HepG2 (cell line): ENCODE measurements around the gene ATP11A. TPM values are rescaled to one million over a fixed set of nuclear protein-coding genes. Genes with fewer than 3 reads are reported as not detected.

Experiments used
- CBX5 ChIP-seq: sonication (generic); formaldehyde crosslinking; IDR thresholded peaks from 2 replicates; pipeline ENCODE4 v1.4.0; 2020; ENCODE audit warnings: missing genetic modification reagents, borderline replicate concordance
- DMAP1 ChIP-seq: IDR thresholded peaks from 2 replicates; pipeline ENCODE4 v1.6.1; 2016
- HNRNPLL ChIP-seq: fragments of 200-400 bp; formaldehyde crosslinking; IDR thresholded peaks from 2 replicates; pipeline ENCODE4 v1.6.1; 2017; ENCODE audit warnings: mild to moderate bottlenecking, low read depth, low read length; ENCODE audit not compliant: poor library complexity, severe bottlenecking
- IKZF4 ChIP-seq: sonication (generic); formaldehyde crosslinking; IDR thresholded peaks from 2 replicates; pipeline ENCODE4 v1.5.1; 2020; ENCODE audit warnings: borderline replicate concordance, mild to moderate bottlenecking, low read depth, missing genetic modification reagents; ENCODE audit errors: not compliant biosample characterization
- ONECUT2 ChIP-seq: sonication (generic); formaldehyde crosslinking; IDR thresholded peaks from 2 replicates; pipeline ENCODE4 v1.4.0; 2020; ENCODE audit warnings: missing genetic modification reagents
- PHB2 ChIP-seq: fragments of 450-650 bp; IDR thresholded peaks from 2 replicates; pipeline ENCODE4 v1.6.1; 2018; ENCODE audit not compliant: partially characterized antibody
- SP1 ChIP-seq, 2 experiments: fragments of 450-650 bp in 1 of 2; sonication (generic) in 1 of 2; formaldehyde crosslinking in 1 of 2; IDR thresholded peaks; 2 replicates each; pipeline versions ENCODE4 v1.4.0 to v1.6.1; 2016 to 2020; ENCODE audit warnings: missing genetic modification reagents in 1 of 2
- ZMYM3 ChIP-seq: sonication (generic); formaldehyde crosslinking; IDR thresholded peaks from 2 replicates; pipeline ENCODE4 v1.5.1; 2020; ENCODE audit warnings: mild to moderate bottlenecking, missing genetic modification reagents
- ZNF253 ChIP-seq: sonication (generic); formaldehyde crosslinking; IDR thresholded peaks from 2 replicates; pipeline ENCODE4 v1.8.0; 2022; ENCODE audit warnings: mild to moderate bottlenecking, missing genetic modification reagents, borderline replicate concordance
- ZNF354B ChIP-seq: sonication (generic); formaldehyde crosslinking; IDR thresholded peaks from 2 replicates; pipeline ENCODE4 v1.8.0; 2022; ENCODE audit warnings: mild to moderate bottlenecking, missing genetic modification reagents
- ZNF382 ChIP-seq: sonication (generic); formaldehyde crosslinking; IDR thresholded peaks from 2 replicates; pipeline ENCODE4 v1.5.0; 2020; ENCODE audit warnings: missing genetic modification reagents, mild to moderate bottlenecking, borderline replicate concordance
- ZNF44 ChIP-seq: sonication (generic); formaldehyde crosslinking; IDR thresholded peaks from 2 replicates; pipeline ENCODE4 v1.5.1; 2020; ENCODE audit warnings: mild to moderate bottlenecking, missing genetic modification reagents
- ZNF619 ChIP-seq: sonication (generic); formaldehyde crosslinking; IDR thresholded peaks from 2 replicates; pipeline ENCODE4 v1.4.0; 2020; ENCODE audit warnings: mild to moderate bottlenecking, missing genetic modification reagents
- ZNF737 ChIP-seq: sonication (generic); formaldehyde crosslinking; IDR thresholded peaks from 2 replicates; pipeline ENCODE4 v1.5.0; 2020; ENCODE audit warnings: missing genetic modification reagents, mild to moderate bottlenecking, borderline replicate concordance
- ZNF773 ChIP-seq: sonication (generic); formaldehyde crosslinking; IDR thresholded peaks from 2 replicates; pipeline ENCODE4 v1.4.0; 2020; ENCODE audit warnings: missing genetic modification reagents, borderline replicate concordance
- ZSCAN30 ChIP-seq: sonication (generic); formaldehyde crosslinking; IDR thresholded peaks from 2 replicates; pipeline ENCODE4 v1.5.0; 2020; ENCODE audit warnings: mild to moderate bottlenecking, missing genetic modification reagents
- polyA plus RNA-seq, 8 experiments: library from polyadenylated mRNA; depleted of rRNA in 3 of 8; stranded (reverse) in 7 of 8; unstranded in 1 of 8; fragments of >200 nt; fragmentation: Illumina TruSeq in 4 of 8; extraction: Trizol in 4 of 8; gene quantifications; 2 replicates each; pipeline versions ENCODE4 v1.2.1 to v1.2.3, GENCODE V29; 2011 to 2016; ENCODE audit warnings: low read depth in 4 of 8, missing spikeins in 1 of 8, mixed read lengths in 1 of 8; ENCODE audit not compliant: insufficient read depth in 1 of 8
- total RNA-seq, 5 experiments: library from RNA; depleted of rRNA; stranded (reverse); fragments of >200 nt; fragmentation: Illumina TruSeq; extraction: Trizol; gene quantifications; 2 replicates each; pipeline ENCODE4 v1.2.3, GENCODE V29; 2016; ENCODE audit warnings: low read depth in 1 of 5
- TF ChIP-seq, protein P1 (sequence below): sonication (generic); formaldehyde crosslinking; IDR thresholded peaks from 2 replicates; pipeline ENCODE4 v1.8.1; 2023; ENCODE audit warnings: mild to moderate bottlenecking, missing genetic modification reagents
- TF ChIP-seq, protein P2 (sequence below): sonication (generic); formaldehyde crosslinking; IDR thresholded peaks from 2 replicates; pipeline ENCODE4 v1.4.0; 2020; ENCODE audit warnings: missing genetic modification reagents, borderline replicate concordance
- TF ChIP-seq, protein P3 (sequence below): sonication (generic); formaldehyde crosslinking; IDR thresholded peaks from 2 replicates; pipeline ENCODE4 v1.9.0; 2021; ENCODE audit warnings: missing genetic modification reagents, borderline replicate concordance
- TF ChIP-seq, protein P4 (sequence below): IDR thresholded peaks from 2 replicates; pipeline ENCODE4 v1.6.1; 2016; ENCODE audit warnings: control low read depth
- TF ChIP-seq, protein P5 (sequence below): sonication (generic); formaldehyde crosslinking; conservative IDR thresholded peaks from 2 replicates; pipeline ENCODE4 v1.4.0; 2020; ENCODE audit warnings: missing genetic modification reagents

The ATP11A gene
- total and polyA plus RNA-seq, 2 of the 13 experiments (the other 11 are each of a cell fraction or from before 2014, with no cell fraction given): 18.4 to 20.1 TPM

DNA sequence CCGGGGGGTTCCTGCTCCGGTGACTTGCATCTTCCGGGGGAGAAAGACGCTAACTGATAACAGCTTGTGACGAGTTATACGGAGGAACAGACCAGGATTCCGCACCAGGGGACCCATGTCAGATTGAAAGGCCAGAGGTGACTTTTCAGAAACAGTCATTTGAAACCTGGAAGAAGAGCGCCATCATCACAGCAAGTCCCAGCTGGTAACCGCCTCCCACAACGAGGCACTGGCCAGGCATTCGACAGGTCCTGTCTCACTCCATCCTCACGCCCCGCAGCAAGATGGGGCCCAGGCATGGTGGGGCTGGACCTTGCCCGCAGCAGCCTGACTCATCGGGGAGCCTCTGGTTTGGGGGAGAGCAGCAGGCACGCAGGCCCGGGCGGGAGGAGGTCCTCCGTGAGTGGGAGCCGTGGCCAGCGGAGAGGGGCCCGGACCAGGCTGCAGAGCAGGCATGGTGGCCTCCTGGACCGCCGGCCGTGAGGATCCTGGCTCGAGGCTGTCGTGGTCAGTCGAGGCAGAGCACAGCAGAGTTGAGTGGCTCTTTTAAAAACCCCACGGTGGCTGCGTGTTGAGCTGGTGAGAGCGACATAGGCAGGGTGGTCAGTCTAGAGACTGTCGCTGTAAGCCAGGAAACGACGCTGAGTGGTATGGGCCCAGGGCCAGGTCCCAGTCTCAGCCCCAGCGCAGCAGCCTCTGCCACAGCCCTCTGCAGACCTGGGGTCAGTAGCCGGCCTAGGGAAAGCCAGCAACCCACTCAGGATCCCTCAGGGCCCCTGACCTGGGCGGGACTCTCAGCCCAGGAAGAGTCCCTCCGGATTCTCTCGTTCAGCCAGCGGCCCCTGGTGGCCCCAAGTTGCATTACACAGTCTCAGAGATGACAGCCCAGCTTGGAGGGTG is 184.3 kb downstream of the ATP11A start (continued):
- TF ChIP-seq, protein P1, sequence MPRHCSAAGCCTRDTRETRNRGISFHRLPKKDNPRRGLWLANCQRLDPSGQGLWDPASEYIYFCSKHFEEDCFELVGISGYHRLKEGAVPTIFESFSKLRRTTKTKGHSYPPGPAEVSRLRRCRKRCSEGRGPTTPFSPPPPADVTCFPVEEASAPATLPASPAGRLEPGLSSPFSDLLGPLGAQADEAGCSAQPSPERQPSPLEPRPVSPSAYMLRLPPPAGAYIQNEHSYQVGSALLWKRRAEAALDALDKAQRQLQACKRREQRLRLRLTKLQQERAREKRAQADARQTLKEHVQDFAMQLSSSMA (CRISPR knock-in tag): 0 out of 2 replicates have a peak, but pooled peaks have one; percentile 32
- TF ChIP-seq SP1 (IDR thresholded peaks at IDR 0.05) (no peak), SP1 (CRISPR knock-in tag; IDR thresholded peaks at IDR 0.05) (no peak), ZNF44 (CRISPR knock-in tag) (no peak), ZNF354B (CRISPR knock-in tag) (no peak), ZNF382 (CRISPR knock-in tag) (no peak), ZSCAN30 (no peak), IKZF4 (CRISPR knock-in tag) (no peak), ONECUT2 (no peak), ZNF253 (CRISPR knock-in tag) (no peak), DMAP1 (CRISPR knock-in tag) (no peak), HNRNPLL (no peak), PHB2 (no peak), ZNF619 (no peak), ZNF773 (CRISPR knock-in tag) (no peak), ZNF737 (CRISPR knock-in tag) (no peak), ZMYM3 (no peak), CBX5 (CRISPR knock-in tag) (no peak)
- TF ChIP-seq, protein P2, sequence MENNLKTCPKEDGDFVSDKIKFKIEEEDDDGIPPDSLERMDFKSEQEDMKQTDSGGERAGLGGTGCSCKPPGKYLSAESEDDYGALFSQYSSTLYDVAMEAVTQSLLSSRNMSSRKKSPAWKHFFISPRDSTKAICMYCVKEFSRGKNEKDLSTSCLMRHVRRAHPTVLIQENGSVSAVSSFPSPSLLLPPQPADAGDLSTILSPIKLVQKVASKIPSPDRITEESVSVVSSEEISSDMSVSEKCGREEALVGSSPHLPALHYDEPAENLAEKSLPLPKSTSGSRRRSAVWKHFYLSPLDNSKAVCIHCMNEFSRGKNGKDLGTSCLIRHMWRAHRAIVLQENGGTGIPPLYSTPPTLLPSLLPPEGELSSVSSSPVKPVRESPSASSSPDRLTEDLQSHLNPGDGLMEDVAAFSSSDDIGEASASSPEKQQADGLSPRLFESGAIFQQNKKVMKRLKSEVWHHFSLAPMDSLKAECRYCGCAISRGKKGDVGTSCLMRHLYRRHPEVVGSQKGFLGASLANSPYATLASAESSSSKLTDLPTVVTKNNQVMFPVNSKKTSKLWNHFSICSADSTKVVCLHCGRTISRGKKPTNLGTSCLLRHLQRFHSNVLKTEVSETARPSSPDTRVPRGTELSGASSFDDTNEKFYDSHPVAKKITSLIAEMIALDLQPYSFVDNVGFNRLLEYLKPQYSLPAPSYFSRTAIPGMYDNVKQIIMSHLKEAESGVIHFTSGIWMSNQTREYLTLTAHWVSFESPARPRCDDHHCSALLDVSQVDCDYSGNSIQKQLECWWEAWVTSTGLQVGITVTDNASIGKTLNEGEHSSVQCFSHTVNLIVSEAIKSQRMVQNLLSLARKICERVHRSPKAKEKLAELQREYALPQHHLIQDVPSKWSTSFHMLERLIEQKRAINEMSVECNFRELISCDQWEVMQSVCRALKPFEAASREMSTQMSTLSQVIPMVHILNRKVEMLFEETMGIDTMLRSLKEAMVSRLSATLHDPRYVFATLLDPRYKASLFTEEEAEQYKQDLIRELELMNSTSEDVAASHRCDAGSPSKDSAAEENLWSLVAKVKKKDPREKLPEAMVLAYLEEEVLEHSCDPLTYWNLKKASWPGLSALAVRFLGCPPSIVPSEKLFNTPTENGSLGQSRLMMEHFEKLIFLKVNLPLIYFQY (CRISPR knock-in tag): 0 out of 2 replicates have a peak, but pooled peaks have one; percentile 21
- TF ChIP-seq, protein P3, sequence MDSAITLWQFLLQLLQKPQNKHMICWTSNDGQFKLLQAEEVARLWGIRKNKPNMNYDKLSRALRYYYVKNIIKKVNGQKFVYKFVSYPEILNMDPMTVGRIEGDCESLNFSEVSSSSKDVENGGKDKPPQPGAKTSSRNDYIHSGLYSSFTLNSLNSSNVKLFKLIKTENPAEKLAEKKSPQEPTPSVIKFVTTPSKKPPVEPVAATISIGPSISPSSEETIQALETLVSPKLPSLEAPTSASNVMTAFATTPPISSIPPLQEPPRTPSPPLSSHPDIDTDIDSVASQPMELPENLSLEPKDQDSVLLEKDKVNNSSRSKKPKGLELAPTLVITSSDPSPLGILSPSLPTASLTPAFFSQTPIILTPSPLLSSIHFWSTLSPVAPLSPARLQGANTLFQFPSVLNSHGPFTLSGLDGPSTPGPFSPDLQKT: no peak
- TF ChIP-seq, protein P4, sequence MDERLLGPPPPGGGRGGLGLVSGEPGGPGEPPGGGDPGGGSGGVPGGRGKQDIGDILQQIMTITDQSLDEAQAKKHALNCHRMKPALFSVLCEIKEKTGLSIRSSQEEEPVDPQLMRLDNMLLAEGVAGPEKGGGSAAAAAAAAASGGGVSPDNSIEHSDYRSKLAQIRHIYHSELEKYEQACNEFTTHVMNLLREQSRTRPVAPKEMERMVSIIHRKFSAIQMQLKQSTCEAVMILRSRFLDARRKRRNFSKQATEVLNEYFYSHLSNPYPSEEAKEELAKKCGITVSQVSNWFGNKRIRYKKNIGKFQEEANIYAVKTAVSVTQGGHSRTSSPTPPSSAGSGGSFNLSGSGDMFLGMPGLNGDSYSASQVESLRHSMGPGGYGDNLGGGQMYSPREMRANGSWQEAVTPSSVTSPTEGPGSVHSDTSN (CRISPR knock-in tag): no peak
- TF ChIP-seq, protein P5, sequence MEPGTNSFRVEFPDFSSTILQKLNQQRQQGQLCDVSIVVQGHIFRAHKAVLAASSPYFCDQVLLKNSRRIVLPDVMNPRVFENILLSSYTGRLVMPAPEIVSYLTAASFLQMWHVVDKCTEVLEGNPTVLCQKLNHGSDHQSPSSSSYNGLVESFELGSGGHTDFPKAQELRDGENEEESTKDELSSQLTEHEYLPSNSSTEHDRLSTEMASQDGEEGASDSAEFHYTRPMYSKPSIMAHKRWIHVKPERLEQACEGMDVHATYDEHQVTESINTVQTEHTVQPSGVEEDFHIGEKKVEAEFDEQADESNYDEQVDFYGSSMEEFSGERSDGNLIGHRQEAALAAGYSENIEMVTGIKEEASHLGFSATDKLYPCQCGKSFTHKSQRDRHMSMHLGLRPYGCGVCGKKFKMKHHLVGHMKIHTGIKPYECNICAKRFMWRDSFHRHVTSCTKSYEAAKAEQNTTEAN (CRISPR knock-in tag): no peak
